HEK293T (cell line): ENCODE measurements around the gene MYO5B.

Experiments
- CTCF ChIA-PET: fragments of 350-600 bp; formaldehyde crosslinking; extraction: SDS; loops from one replicate; lab custom pipeline; 2021; ENCODE audit warnings: antibody characterized with exemption, inconsistent platforms; lab: Yijun Ruan, JAX
- POLR2A ChIA-PET: fragments of 350-600 bp; formaldehyde crosslinking; extraction: SDS; loops from one replicate; lab custom pipeline; 2020; ENCODE audit warnings: antibody characterized with exemption, inconsistent platforms; lab: Yijun Ruan, JAX
- DNase-seq: peaks from one replicate; pipeline ENCODE4 v3.0.0; 2012; ENCODE audit warnings: mixed read lengths; ENCODE audit errors: extremely low spot score
- ARNT ChIP-seq: fragments of 450-650 bp; IDR thresholded peaks from 2 replicates; pipeline ENCODE4 v1.6.1; 2017; ENCODE audit warnings: mild to moderate bottlenecking
- BHLHE40 ChIP-seq: fragments of 450-650 bp; IDR thresholded peaks from 2 replicates; pipeline ENCODE4 v1.6.1; 2016; ENCODE audit warnings: mild to moderate bottlenecking, moderate library complexity, borderline replicate concordance
- CTBP1 ChIP-seq: fragments of 450-650 bp; IDR thresholded peaks from 2 replicates; pipeline ENCODE4 v1.6.1; 2016; ENCODE audit warnings: borderline replicate concordance
- ELF4 ChIP-seq: fragments of 450-650 bp; IDR thresholded peaks from 2 replicates; pipeline ENCODE4 v1.6.1; 2017; ENCODE audit warnings: antibody characterized with exemption
- FOXA1 ChIP-seq: fragments of 450-650 bp; IDR thresholded peaks from 2 replicates; pipeline ENCODE4 v1.6.1; 2016; ENCODE audit warnings: mild to moderate bottlenecking
- FOXK2 ChIP-seq: fragments of 450-650 bp; IDR thresholded peaks from 2 replicates; pipeline ENCODE4 v1.6.1; 2016; ENCODE audit warnings: mild to moderate bottlenecking
- FOXM1 ChIP-seq: fragments of 450-650 bp; IDR thresholded peaks from 2 replicates; pipeline ENCODE4 v1.6.1; 2017; ENCODE audit warnings: mild to moderate bottlenecking, borderline replicate concordance
- HDGF ChIP-seq: fragments of 450-650 bp; IDR thresholded peaks from 2 replicates; pipeline ENCODE4 v1.6.1; 2017; ENCODE audit warnings: antibody characterized with exemption, borderline replicate concordance
- L3MBTL2 ChIP-seq: fragments of 450-650 bp; conservative IDR thresholded peaks from 2 replicates; pipeline ENCODE4 v1.6.1; 2016; ENCODE audit warnings: mild to moderate bottlenecking
- LEF1 ChIP-seq: fragments of 450-650 bp; IDR thresholded peaks from 2 replicates; pipeline ENCODE4 v1.6.1; 2017; ENCODE audit warnings: mild to moderate bottlenecking, borderline replicate concordance
- NFRKB ChIP-seq: fragments of 450-650 bp; IDR thresholded peaks from 2 replicates; pipeline ENCODE4 v1.6.1; 2016; ENCODE audit warnings: mild to moderate bottlenecking, moderate library complexity
- SP1 ChIP-seq: fragments of 450-650 bp; IDR thresholded peaks from 2 replicates; pipeline ENCODE4 v1.6.1; 2017
- SUZ12 ChIP-seq: fragments of 450-650 bp; IDR thresholded peaks from 2 replicates; pipeline ENCODE4 v1.6.1; 2016; ENCODE audit warnings: mild to moderate bottlenecking
- TARDBP ChIP-seq: fragments of 450-650 bp; IDR thresholded peaks from 2 replicates; pipeline ENCODE4 v1.6.1; 2016
- ZNF384 ChIP-seq: fragments of 450-650 bp; IDR thresholded peaks from 2 replicates; pipeline ENCODE4 v1.6.1; 2016
- TF ChIP-seq, protein P1 (sequence below): fragments of 450-650 bp; IDR thresholded peaks from 2 replicates; pipeline ENCODE4 v1.6.1; 2016

Gene MYO5B

DNA sequence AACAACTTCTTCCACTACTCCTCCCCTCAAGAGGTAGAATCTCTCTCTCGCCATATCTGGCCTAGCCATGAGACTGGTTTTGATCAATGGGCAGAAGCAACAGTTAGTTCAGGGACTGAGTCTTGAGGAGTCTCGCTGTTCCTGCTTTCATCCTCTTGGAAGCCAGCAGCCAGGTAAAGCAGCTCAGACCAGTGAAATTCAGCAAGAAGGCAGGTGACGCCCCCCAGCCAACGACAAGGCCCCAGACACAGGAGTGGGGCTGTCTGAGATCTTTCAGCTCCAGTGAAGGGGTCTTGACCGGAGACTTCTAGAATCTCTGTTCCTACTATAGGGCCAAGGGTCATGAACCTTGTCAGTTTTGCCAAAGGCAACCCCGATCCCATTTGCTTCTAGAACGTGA, 341.9 kb downstream of the MYO5B start:
- POLR2A ChIA-PET, result no interaction called here
- TF ChIP-seq ARNT, result no peak
- TF ChIP-seq CTBP1, result no peak
- TF ChIP-seq SUZ12, result no peak
- TF ChIP-seq FOXA1, result no peak
- TF ChIP-seq BHLHE40, result no peak
- no peak for TF ChIP-seq LEF1
- no peak for TF ChIP-seq L3MBTL2
- TF ChIP-seq, protein P1, sequence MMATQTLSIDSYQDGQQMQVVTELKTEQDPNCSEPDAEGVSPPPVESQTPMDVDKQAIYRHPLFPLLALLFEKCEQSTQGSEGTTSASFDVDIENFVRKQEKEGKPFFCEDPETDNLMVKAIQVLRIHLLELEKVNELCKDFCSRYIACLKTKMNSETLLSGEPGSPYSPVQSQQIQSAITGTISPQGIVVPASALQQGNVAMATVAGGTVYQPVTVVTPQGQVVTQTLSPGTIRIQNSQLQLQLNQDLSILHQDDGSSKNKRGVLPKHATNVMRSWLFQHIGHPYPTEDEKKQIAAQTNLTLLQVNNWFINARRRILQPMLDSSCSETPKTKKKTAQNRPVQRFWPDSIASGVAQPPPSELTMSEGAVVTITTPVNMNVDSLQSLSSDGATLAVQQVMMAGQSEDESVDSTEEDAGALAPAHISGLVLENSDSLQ, result no peak
- no peak for TF ChIP-seq HDGF
- DNase-seq, result no peak
- CTCF ChIA-PET, result no interaction called here

- POLR2A ChIA-PET, result no interaction called here
- CTCF ChIA-PET, result no interaction called here
These were observed 343.3 kb downstream of the MYO5B start for GRCh38 chr18:49851624-49852023.

GRCh38 chr18:49850636-49851035, 344.3 kb downstream of the MYO5B start:
- no peak for DNase-seq
- TF ChIP-seq, protein P1, result no peak
- TF ChIP-seq SUZ12, result no peak
- no peak for TF ChIP-seq LEF1
- TF ChIP-seq ELF4, result no peak
- no peak for TF ChIP-seq HDGF
- no peak for TF ChIP-seq CTBP1
- TF ChIP-seq BHLHE40, result no peak
- TF ChIP-seq TARDBP, result no peak
- TF ChIP-seq SP1, result no peak
- ChIA-PET CTCF (interaction anchor here (1.4 kb wide), 1 partner anchor 8 kb away, joined by 4 read pairs; no protein-coding TSS in a partner anchor), POLR2A (no interaction called here)

More at GRCh38 chr18:49851624-49852023, 343.3 kb downstream of the MYO5B start:
- TF ChIP-seq CTBP1 (no peak), TARDBP (no peak)
- no peak for DNase-seq

- ChIA-PET CTCF (interaction anchor here (1.4 kb wide), 1 partner anchor 9 kb away, joined by 4 read pairs; no protein-coding TSS in a partner anchor), POLR2A (no interaction called here)
- TF ChIP-seq ARNT (no peak), LEF1 (no peak), NFRKB (no peak), ZNF384 (no peak), FOXK2 (no peak), TARDBP (no peak), L3MBTL2 (no peak), CTBP1 (no peak), FOXM1 (no peak), FOXA1 (no peak), BHLHE40 (no peak), HDGF (no peak), SP1 (no peak), SUZ12 (no peak), ELF4 (no peak)
- TF ChIP-seq, protein P1, result no peak
- peak; percentile 10 for DNase-seq
These were observed 345.4 kb downstream of the MYO5B start for GRCh38 chr18:49849331-49850217.

DNA sequence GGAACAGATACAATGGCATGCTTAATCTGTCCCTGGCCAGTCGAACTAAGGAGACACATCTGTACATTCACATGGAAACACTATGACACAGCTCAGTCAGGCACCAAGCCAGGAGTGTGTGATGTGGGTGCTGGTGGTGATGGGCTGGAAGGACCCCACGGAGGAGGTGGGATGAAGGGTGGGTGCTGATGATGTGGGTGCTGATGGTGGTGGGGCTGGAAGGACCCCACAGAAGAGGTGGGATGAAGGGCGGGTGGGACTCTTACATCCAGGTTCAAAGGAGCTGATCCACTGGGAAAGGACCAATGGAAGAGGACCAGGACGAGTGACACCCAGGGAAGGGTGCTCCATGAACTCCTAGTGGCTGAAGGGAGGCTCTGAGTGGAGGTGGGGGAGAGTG, 346.8 kb downstream of the MYO5B start:
- ChIA-PET POLR2A (no interaction called here), CTCF (no interaction called here)
- no peak for DNase-seq
- TF ChIP-seq SP1, result no peak
- TF ChIP-seq NFRKB, result no peak
- TF ChIP-seq CTBP1, result no peak
- no peak for TF ChIP-seq BHLHE40

DNA sequence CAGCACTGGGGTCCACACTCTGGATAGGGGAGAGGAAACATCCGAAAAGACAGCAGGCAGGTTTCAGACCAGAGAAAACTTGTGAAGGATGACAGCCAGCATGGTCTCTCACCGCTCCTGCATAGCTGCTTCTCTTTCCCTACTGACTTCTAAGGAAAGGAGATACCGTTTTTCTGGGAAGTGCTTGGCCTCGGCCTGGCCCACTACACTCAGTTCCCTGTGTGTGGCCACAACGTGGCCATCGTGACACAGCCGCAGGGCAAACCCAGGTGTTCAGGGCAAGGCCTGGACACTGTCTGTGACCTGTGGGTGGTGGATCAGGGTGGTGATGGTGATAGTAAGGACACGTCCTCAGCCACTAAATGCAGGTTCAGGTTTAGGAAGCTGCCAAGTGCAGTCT, 347.4 kb downstream of the MYO5B start:
- ChIA-PET POLR2A (no interaction called here), CTCF (no interaction called here)
- no peak for DNase-seq
- TF ChIP-seq FOXA1 (no peak), FOXK2 (no peak), SUZ12 (no peak), LEF1 (no peak), BHLHE40 (no peak), TARDBP (no peak), HDGF (no peak), NFRKB (no peak), L3MBTL2 (no peak), ELF4 (no peak), CTBP1 (no peak), SP1 (no peak), FOXM1 (no peak), ARNT (no peak), ZNF384 (no peak)
- TF ChIP-seq, protein P1, result no peak
